ENCODE data around the gene IFT88.

The IFT88 gene

DNA sequence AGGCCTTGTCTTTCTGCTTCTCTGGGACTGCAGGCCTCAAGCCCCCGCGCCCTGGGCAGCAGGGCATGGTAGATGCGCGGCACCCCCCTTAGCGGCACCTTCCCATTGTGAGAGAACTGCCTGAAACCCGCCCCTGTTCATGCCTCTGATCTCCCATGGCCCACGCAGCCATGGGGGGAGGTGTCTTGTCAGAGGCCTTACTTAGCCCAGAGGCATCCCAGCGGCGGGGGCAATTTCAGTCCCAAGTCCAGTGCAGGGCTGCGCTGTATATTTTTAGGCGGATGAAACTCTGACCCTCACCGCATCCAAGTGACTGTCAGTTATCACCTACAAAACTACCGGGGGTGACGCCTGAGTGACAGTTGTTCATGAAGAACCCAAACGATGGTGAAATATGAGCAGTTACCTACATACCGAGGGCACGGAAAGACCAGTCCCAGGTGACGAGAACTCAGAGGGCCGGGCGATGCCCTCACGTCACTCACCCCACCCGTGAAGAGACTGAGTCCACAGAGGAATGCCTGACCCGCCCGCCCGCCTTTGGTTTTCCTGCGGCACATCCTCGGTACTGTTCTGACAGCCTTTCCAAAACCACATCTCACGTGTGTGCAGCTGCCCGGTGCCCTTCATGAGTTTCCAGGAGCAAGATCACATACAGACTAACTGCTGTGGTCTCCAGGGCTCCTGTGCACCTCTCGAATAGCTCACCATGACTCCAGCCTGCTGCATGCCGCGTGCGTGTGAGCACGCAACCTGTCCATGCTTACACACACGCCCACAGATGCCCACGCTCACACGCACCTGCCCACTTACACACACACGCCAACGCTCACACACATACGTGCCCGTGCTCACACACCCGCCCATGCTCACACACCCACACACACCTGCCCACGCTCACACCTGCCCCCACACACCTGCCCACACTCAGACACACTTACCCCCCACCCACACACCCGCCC is 150.9 kb downstream of the IFT88 start:
- no peak for DNase-seq

DNA sequence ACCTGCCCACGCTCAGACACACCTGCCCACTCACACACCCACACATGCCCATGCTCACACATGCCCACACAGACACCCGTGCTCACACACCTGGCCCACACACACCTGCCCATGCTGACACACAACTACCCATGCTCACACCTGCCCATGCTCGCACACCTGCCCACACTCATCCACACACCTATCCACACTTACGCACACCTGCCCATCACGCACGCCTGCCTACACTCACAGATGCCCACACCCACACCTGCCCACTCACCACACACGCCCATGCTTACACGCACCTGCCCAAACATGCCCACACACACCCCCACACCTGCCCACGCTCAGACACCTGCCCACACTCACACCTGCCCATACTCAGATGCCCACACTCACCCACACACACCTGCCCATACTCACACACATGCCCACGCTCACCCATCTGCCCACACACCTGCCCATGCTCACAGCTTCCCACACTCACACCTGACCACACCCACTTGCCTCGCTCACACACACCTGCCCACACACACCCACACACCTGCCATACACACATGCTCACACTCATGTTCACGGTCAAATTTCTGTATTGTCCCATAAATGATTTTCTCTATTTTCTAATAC is 152.1 kb downstream of the IFT88 start:
- no peak for DNase-seq

DNA sequence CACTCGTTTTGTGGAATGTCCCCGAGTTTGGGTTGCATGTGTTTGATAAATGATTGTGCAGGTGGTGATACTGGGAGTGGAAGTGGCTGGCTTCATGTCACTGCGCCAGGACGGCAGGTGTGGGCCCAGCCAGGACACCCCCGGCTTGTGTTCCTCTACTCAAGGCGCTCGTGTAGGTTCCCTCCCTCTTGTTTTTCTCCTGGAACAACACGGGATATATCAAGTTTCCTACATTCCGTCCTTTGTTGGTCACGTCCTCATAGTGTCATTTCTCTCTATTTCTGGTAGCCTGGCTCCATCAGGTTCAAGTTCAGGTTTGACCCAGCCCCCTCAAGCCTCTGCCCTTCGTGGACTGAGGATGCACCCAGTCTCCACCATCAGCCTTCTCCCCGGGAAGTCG is 152.8 kb downstream of the IFT88 start:
- no peak for DNase-seq

DNA sequence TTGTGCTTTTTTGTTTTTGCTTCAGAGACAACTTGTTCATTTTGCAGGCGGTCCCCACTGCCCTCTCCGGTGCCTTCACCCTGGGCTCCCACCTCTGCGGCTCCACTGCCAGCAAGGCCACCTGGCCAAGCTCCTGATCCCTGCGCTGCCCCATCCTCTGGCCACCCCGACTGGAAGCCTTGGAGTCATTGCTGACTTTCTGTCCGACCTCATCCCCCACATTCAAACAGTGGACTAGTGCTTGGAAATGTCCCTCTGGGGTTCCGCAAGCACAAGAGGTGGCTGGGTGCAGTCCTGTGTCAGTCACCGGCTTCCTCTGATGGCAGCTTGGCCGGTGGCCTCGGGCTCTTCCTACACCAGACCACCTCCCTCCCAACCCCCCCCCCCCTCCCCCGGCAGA is 153.5 kb downstream of the IFT88 start:
- no peak for DNase-seq

DNA sequence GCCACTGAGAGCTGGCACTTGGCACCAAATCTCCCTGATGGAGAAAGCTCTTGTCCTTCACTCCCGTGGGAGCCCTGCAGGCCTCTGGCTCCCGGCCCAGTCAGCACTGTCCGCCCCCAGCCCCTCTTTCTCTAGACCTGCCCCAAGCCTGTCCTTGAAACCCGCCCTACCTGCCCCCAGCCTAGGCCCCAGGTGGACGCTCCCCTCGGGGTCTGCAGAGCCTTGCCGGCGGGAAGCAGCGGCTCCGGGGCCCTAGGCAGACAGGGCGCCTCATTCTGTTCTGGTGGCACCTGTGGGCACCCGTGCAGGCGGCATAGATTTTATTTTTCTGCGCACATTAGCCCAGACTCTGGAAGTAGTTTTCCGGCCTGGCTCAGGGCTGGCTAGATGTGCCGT is 154.1 kb downstream of the IFT88 start:
- DNase-seq = no peak

DNA sequence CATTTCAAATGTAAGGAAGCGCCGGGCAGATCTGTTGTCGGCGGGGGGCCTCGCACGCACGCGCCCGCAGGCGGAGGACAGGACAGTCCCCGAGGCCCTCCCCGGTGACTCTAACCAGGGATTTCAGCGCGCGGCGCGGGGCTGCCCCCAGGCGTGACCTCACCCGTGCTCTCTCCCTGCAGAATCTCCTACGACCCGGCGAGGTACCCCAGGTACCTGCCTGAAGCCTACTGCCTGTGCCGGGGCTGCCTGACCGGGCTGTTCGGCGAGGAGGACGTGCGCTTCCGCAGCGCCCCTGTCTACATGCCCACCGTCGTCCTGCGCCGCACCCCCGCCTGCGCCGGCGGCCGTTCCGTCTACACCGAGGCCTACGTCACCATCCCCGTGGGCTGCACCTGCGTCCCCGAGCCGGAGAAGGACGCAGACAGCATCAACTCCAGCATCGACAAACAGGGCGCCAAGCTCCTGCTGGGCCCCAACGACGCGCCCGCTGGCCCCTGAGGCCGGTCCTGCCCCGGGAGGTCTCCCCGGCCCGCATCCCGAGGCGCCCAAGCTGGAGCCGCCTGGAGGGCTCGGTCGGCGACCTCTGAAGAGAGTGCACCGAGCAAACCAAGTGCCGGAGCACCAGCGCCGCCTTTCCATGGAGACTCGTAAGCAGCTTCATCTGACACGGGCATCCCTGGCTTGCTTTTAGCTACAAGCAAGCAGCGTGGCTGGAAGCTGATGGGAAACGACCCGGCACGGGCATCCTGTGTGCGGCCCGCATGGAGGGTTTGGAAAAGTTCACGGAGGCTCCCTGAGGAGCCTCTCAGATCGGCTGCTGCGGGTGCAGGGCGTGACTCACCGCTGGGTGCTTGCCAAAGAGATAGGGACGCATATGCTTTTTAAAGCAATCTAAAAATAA is 154.7 kb downstream of the IFT88 start:
- no peak for DNase-seq

DNA sequence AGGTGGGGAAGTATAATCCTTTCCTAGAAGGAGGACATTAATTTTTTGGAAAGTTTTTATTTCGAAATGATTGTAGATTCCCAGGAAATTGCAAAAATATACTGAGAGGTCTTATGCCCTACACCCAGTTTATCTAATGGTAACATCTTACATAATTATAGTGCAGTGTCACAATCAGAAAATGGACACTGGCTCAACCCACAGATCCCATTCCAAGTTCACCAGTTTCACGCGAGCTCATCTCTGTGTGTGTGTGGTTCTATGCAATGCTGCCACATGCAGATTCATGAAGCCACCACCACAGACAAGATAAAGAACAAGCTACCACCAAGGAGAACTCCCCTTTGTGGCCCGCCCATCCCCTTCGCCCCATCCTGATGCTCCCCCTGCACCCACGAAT is 160.9 kb downstream of the IFT88 start:
- no peak for DNase-seq

DNA sequence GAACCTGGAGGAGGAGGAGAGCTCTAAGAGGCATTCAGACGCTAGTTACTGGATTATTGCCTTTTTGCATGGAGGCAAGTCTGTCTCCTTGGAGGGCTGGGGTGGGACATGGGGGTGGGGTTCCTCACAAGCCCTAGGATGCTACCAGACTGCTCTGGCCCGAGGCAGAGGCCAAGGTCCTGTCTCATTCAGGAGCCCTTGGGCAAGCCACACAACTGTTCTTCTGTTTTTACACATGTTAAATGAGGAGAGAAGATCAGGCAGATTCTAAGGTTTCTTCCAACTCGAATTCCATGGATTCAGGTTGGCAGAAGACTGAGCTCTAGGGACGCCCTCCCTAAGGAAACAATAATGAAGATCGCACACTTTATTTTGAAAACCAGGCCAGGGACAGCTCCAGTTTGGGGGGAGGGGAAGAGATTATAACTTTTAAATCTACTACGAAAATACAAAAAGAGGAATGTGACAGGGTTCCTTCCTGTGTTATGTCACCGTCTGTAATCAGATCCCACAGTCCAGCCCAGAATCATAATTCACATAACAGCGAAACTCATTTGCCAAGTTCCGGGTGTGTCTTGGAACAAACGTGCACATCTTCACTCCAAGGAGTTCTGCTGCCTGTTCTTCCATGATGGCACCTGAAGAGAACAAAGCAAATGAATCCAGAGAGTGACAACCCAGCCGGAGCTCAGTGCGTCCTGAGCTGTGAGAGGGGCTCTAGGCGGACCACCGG is 161.8 kb downstream of the IFT88 start:
- DNase-seq = no peak

DNA sequence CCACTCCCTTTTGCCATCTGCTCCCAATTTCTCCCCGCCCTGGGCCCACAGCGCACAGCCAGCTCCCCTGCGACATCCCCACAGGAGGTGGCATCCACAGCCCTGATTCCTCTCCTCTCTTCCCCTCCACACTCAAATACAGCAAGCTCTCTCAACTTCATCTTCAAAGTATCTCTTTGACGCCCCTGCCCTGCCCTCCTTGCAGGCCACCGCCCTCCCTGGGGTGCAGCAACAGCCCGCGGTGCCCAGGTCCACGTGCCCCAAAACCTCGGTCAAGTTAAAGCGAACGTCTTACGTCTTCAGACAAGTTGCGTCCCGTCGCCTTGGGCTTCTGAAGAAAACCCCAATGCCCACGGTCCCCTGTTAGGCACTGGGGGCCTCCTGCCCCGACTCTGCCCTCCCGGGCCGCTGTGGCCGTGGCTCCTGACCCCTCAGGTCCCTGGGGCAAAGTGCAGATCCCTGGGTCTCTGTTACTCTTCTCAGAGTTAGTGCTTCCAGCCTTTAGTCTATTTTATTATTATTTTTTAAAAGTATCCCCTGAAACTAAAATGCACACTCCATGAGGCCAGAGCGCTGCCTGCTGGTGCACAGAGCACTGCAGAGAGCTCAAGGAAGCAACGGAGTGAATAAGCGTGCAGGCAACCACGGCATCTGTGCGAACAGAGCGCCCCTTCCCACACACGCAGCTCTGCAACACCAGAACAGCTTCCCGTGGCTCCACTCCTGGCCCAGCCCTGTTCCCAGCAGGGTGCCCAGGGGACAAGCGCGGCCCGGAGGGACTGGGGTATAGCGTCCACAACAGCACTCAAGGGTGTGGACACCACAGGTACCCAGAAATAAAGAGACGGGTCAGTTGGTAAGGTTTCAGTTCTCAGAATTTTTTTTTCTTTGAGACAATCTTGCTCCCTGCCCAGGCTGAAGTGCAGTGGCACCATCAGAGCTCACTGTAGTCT is 163.0 kb downstream of the IFT88 start:
- DNase-seq = no peak

DNA sequence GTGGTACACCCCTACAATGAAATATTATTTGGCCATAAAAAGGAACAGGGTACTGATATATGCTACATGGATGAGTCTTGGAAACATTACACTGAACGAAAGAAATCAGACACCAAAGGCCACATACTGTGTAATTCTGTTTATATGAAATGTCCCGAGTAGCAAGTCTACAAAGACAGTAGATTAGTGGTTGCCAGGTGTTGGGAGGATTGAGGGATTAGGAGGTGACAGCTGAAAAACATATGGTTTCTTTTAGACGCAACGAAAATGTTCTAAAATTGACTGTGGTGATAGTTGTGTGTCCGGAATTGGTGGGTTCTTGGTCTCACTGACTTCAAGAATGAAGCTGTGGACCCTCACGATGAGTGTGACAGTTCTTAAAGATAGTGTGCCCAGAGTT is 171.7 kb downstream of the IFT88 start:
- no peak for DNase-seq

DNA sequence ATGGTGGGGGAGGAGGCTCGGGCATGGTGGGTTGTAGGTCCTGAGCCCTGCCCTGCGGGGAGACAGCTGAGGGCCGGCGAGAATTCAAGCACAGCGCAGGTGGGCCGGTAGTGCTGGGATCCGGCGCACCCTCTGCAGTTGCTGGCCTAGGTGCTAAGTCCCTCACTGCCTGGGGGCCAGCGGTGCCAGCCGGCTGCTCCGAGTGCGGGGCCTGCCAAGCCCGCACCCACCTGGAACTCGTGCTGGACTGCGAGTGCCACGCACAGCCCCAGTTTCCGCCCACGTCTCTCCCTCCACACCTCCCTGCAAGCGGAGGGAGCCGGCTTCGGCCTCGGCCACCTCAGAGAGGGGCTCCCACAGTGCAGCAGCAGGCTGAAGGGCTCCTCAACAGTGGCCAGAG is 173.1 kb downstream of the IFT88 start:
- no peak for DNase-seq

Data from cerebellar nuclear complex (tissue), 1 donor.